Measurements from ENCODE around the gene ZBTB46. TPM values are rescaled to one million over a fixed set of nuclear protein-coding genes. Genes with fewer than 3 reads are reported as not detected.

Gene ZBTB46
- total RNA-seq, 1 experiment from 2014 or later, result 27.1 TPM

DNA sequence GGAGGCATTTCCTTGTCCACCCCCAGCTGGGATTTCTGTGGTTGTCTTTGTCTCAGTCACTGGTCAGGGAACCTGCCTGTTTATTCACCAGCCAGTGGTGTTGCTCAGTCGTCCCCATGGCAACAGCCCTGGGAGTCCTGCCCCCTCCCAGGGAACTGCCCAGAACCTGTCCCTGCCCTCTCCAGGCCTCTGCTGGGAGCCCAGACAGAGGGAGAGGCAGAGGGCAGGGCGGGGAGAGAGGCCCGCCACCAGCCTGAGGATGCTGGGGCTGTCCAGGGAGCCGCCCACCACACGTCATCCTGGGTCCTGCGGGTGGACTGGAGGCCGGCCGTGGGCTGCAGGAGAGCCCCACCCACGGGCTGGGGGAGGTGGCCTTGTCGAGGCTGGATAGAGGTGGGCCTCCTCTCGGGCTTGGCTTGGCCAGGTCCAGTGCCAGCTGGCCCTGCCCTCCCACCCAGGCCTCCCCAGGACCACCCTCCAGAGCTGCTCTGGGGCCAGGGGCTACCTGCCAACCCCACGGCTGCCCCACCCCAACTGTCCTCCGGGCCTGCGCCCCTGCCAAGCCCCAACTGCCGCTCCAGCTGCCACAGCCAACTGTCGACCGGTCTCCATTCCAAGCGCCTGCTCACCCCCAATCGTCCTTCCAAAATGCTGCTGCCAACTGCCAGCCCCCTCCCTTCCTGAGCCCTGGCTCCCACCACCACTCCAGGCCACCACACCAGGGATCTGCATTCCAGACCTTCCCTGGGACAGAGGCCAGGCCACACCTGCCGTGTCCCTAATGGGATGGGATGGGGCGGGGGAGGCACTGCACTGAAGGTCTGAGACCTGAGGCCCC, 4.2 kb upstream of the ZBTB46 start:
- Histone ChIP-seq H4K8ac (replicated peaks; ENCODE audit: insufficient read length, low read depth, low read length) (no peak overlapping the region), H3K27me3 (ENCODE audit: insufficient read depth, low read length) (no peaks in the 10 kb centered on the region; the same call in 1 of the 2 replicates), H3K14ac (ENCODE audit: insufficient read depth, low read length) (peak overlapping the region; percentile 70; the same call in 1 of the 2 replicates), H3K4me2 (ENCODE audit: insufficient read depth, insufficient read length, low read length) (peak overlapping the region; percentile 2), H2AK5ac (ENCODE audit: insufficient read length, low read length) (no peak overlapping the region), H3K4me1 (ENCODE audit: insufficient read depth, low read length) (no peaks in the 10 kb centered on the region), H3K23ac (ENCODE audit: insufficient read length, low read depth, low read length) (no peak overlapping the region), H2BK20ac (ENCODE audit: low read depth, low read length, poor library complexity, severe bottlenecking) (no peak overlapping the region), H3K27ac (ENCODE audit: insufficient read length, low read depth, low read length) (no peak overlapping the region), H3T11ph (ENCODE audit: low read length) (no peak overlapping the region), H2BK12ac (ENCODE audit: insufficient read length, low read depth, low read length) (peak overlapping the region; percentile 4), H3K79me1 (ENCODE audit: insufficient read depth, low read depth, low read length, poor library complexity, severe bottlenecking) (no peaks in the 10 kb centered on the region), H4K20me1 (ENCODE audit: control insufficient read depth, insufficient read depth, insufficient read length) (no peaks in the 10 kb centered on the region), H3K23me2 (ENCODE audit: insufficient read length, low read depth, low read length, poor library complexity, severe bottlenecking) (peaks cover 4% of the 10 kb centered on the region), H3K4ac (ENCODE audit: low read depth, low read length) (no peak overlapping the region), H3K9ac (ENCODE audit: extremely low read depth, insufficient read length, low read length) (no peak overlapping the region), H4K5ac (ENCODE audit: insufficient read length, low read depth, low read length) (no peak overlapping the region), H2BK120ac (ENCODE audit: low read depth, low read length, poor library complexity, severe bottlenecking) (no peak overlapping the region), H3K9me3 (ENCODE audit: control insufficient read depth, low read depth, low read length) (no peaks in the 10 kb centered on the region), H2BK5ac (ENCODE audit: insufficient read length, low read length) (no peak overlapping the region), H3K79me2 (ENCODE audit: insufficient read depth, low read length) (no peaks in the 10 kb centered on the region), H3K18ac (ENCODE audit: insufficient read length, low read depth, low read length) (peak overlapping the region; percentile 20), H4K91ac (ENCODE audit: insufficient read length, low read depth, low read length) (no peak overlapping the region), H2AFZ (ENCODE audit: low read length) (no peak overlapping the region), H3K56ac (ENCODE audit: insufficient read length, low read depth, low read length) (no peak overlapping the region), H2BK15ac (ENCODE audit: low read depth, low read length) (no peak overlapping the region)
- peak; percentile 97 for DNase-seq
- TF ChIP-seq, protein P1, sequence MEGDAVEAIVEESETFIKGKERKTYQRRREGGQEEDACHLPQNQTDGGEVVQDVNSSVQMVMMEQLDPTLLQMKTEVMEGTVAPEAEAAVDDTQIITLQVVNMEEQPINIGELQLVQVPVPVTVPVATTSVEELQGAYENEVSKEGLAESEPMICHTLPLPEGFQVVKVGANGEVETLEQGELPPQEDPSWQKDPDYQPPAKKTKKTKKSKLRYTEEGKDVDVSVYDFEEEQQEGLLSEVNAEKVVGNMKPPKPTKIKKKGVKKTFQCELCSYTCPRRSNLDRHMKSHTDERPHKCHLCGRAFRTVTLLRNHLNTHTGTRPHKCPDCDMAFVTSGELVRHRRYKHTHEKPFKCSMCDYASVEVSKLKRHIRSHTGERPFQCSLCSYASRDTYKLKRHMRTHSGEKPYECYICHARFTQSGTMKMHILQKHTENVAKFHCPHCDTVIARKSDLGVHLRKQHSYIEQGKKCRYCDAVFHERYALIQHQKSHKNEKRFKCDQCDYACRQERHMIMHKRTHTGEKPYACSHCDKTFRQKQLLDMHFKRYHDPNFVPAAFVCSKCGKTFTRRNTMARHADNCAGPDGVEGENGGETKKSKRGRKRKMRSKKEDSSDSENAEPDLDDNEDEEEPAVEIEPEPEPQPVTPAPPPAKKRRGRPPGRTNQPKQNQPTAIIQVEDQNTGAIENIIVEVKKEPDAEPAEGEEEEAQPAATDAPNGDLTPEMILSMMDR (conservative IDR thresholded peaks at IDR 0.05), result no peak
- Mint-ChIP-seq H3K4me3 (no peak overlapping the region; a peak in 1 of 5 replicates), H3K9me3 (no peaks in the 10 kb centered on the region), H3K27ac (peak overlapping the region in 2 of 3 experiments; percentile 76 to 95; a peak in 3 of 7 replicates), H3K27me3 (ENCODE audit: low read depth) (peaks cover 21% of the 10 kb centered on the region), H3K36me3 (ENCODE audit: insufficient read depth in 1 of 3, low read depth in 3 of 3) (no peaks in the 10 kb centered on the region), H3K4me1 (peaks cover 7 to 33% of the 10 kb centered on the region in 2 experiments)
- no CpG with 5 or more reads among the region's 21 CpGs for WGBS (ENCODE audit: extremely low coverage, insufficient read length, low lambda C conversion rate)
